HCT116 (cell line): ENCODE data around the gene CDC42BPA. TPM values are rescaled to one million over a fixed set of nuclear protein-coding genes. Genes with fewer than 3 reads are reported as not detected.

Experiments used
- ATAC-seq: fragments of 200-7000 bp; cut with Tn5 transposase; 2 replicates; pipeline ENCODE4 v1.9.1; 2020; ENCODE audit warnings: mild to moderate bottlenecking, moderate library complexity
- BruUV-seq: library from RNA; stranded (reverse); fragments of 400-500 nt; replicated peaks from 2 replicates; lab custom pipeline; 2021; lab: Mats Ljungman, UMichigan
- CTCF ChIA-PET: fragments of 300-600 bp; sonication (Branson Sonifier 250); formaldehyde crosslinking; loops from one replicate; lab custom pipeline; 2021; ENCODE audit warnings: antibody characterized with exemption; lab: Charles Lee
- POLR2A ChIA-PET: fragments of 300-600, 350-600 bp; sonication (Branson Sonifier 250); formaldehyde crosslinking; loops from one replicate; lab custom pipeline; 2021; ENCODE audit warnings: antibody characterized with exemption; lab: Charles Lee
- RAD21 ChIA-PET, 2 experiments: fragments of 300-600 bp; sonication (Branson Sonifier 250); formaldehyde crosslinking; loops; one replicate each; lab custom pipeline; 2023; ENCODE audit warnings: low total read pairs in 2 of 2; ENCODE audit not compliant: uncharacterized antibody in 2 of 2, unreplicated experiment in 2 of 2, low non-redundant PET in 1 of 2; lab: Charles Lee
- DNase-seq: peaks from one replicate; pipeline ENCODE4 v3.0.0-alpha.2; 2010; ENCODE audit warnings: low read depth, low spot score
- H2AFZ ChIP-seq: fragments of 200-600 bp; shearing (Covaris generic), sonication (generic); 2 replicates; pipeline ENCODE4 v1.6.1; 2017; ENCODE audit warnings: low read depth, mixed run types, mixed read lengths, antibody characterized with exemption, low read length; ENCODE audit not compliant: poor library complexity, severe bottlenecking
- H3K27ac ChIP-seq: 2 replicates; pipeline ENCODE4 v1.5.1; 2012; ENCODE audit warnings: low read depth, low read length
- H3K27me3 ChIP-seq: fragments of 200-600 bp; sonication (generic); 2 replicates; pipeline ENCODE4 v1.6.1; 2016; ENCODE audit warnings: mixed run types, low read length, mixed read lengths; ENCODE audit not compliant: insufficient read depth
- H3K36me3 ChIP-seq, 2 experiments: fragments of 200-500 bp in 1 of 2; fragments of 200-600 bp in 1 of 2; sonication (Bioruptor generic) in 1 of 2; sonication (generic) in 1 of 2; 2 replicates each; pipeline versions ENCODE4 v1.5.1 to v1.6.1; 2014 to 2016; ENCODE audit warnings: low read length in 2 of 2, inconsistent platforms in 1 of 2, mixed read lengths in 1 of 2, mixed run types in 1 of 2; ENCODE audit not compliant: insufficient read depth in 2 of 2, control insufficient read depth in 1 of 2
- H3K4me1 ChIP-seq, 2 experiments: fragments of 200-600 bp in 1 of 2; sonication (generic) in 1 of 2; 2 replicates each; pipeline versions ENCODE4 v1.5.1 to v1.6.1; 2012 to 2017; ENCODE audit warnings: low read length in 2 of 2, inconsistent platforms in 1 of 2, mild to moderate bottlenecking in 1 of 2, mixed read lengths in 1 of 2, mixed run types in 1 of 2, moderate library complexity in 1 of 2; ENCODE audit not compliant: insufficient read depth in 2 of 2, control insufficient read depth in 1 of 2
- H3K4me2 ChIP-seq: fragments of 200-600 bp; sonication (generic); 2 replicates; pipeline ENCODE4 v1.6.1; 2017; ENCODE audit warnings: mixed run types, low read length, mixed read lengths
- H3K4me3 ChIP-seq, 2 experiments: fragments of 200-600 bp in 1 of 2; sonication (generic) in 1 of 2; replicated peaks in 1 of 2; 2 replicates each; pipeline ENCODE4 v1.5.1; 2011 to 2016; ENCODE audit warnings: low read length in 2 of 2, control low read depth in 1 of 2, low read depth in 1 of 2, mild to moderate bottlenecking in 1 of 2, mixed read lengths in 1 of 2, mixed run types in 1 of 2
- H3K79me2 ChIP-seq: fragments of 200-600 bp; sonication (generic); 2 replicates; pipeline ENCODE4 v1.6.1; 2017; ENCODE audit warnings: mild to moderate bottlenecking, mixed run types, low read length, moderate library complexity, mixed read lengths; ENCODE audit not compliant: insufficient read depth
- H3K9ac ChIP-seq: fragments of 200-600 bp; sonication (generic); 2 replicates; pipeline ENCODE4 v1.6.1; 2016; ENCODE audit warnings: low read length, mixed read lengths
- H3K9me2 ChIP-seq: fragments of 200-600 bp; sonication (generic), shearing (Covaris generic); 2 replicates; pipeline ENCODE4 v1.6.1; 2017; ENCODE audit warnings: mixed run types, mild to moderate bottlenecking, moderate library complexity; ENCODE audit not compliant: insufficient read depth
- H3K9me3 ChIP-seq, 2 experiments: fragments of 200-500 bp in 1 of 2; fragments of 200-600 bp in 1 of 2; sonication (Bioruptor generic) in 1 of 2; sonication (generic) in 1 of 2; 2 replicates each; pipeline ENCODE4 v1.6.1; 2014 to 2017; ENCODE audit warnings: low read length in 2 of 2, mixed read lengths in 2 of 2, inconsistent platforms in 1 of 2, low read depth in 1 of 2, mild to moderate bottlenecking in 1 of 2, mixed run types in 1 of 2, moderate library complexity in 1 of 2; ENCODE audit not compliant: control insufficient read depth in 1 of 2, insufficient read depth in 1 of 2
- H4K20me1 ChIP-seq: fragments of 200-600 bp; sonication (generic), shearing (Covaris generic); 2 replicates; pipeline ENCODE4 v1.6.1; 2017; ENCODE audit warnings: mixed run types, mild to moderate bottlenecking, moderate library complexity; ENCODE audit not compliant: insufficient read depth
- ATF3 ChIP-seq: IDR thresholded peaks from 2 replicates; pipeline ENCODE4 v1.6.1; 2012
- CTCF ChIP-seq, 3 experiments: fragments of 200-600 bp in 1 of 3; sonication (generic) in 1 of 3; IDR thresholded peaks in 2 of 3; conservative IDR thresholded peaks in 1 of 3; 2 replicates each; pipeline ENCODE4 v1.5.1; 2012 to 2017; ENCODE audit warnings: low read depth in 2 of 3, low read length in 2 of 3, antibody characterized with exemption in 1 of 3, borderline replicate concordance in 1 of 3, control low read depth in 1 of 3, mild to moderate bottlenecking in 1 of 3, mixed read lengths in 1 of 3, mixed run types in 1 of 3, moderate library complexity in 1 of 3; ENCODE audit not compliant: insufficient read depth in 1 of 3
- EGR1 ChIP-seq: IDR thresholded peaks from 2 replicates; pipeline ENCODE4 v1.6.1; 2012; ENCODE audit warnings: low read depth
- ELF1 ChIP-seq: IDR thresholded peaks from 2 replicates; pipeline ENCODE4 v1.6.1; 2012; ENCODE audit warnings: low read depth, borderline replicate concordance
- EZH2 ChIP-seq: fragments of 200-600 bp; sonication (generic); IDR thresholded peaks from 2 replicates; pipeline ENCODE4 v1.6.1; 2017; ENCODE audit warnings: antibody characterized with exemption, mixed run types
- SP1 ChIP-seq: IDR thresholded peaks from 2 replicates; pipeline ENCODE4 v1.6.1; 2012; ENCODE audit warnings: low read depth
- SRF ChIP-seq: IDR thresholded peaks from 2 replicates; pipeline ENCODE4 v1.6.1; 2012; ENCODE audit warnings: low read depth
- intact Hi-C: fragments of 100-400 bp; cut with micrococcal nuclease; formaldehyde crosslinking; loops from 2 replicates; pipeline ENCODE4 v1.10.0; 2022
- total RNA-seq: library from RNA; stranded (reverse); gene quantifications from one replicate; pipeline ENCODE4 v1.2.1, GENCODE V29; 2021; ENCODE audit not compliant: unreplicated experiment

The CDC42BPA gene
- total RNA-seq, 1 experiment from 2014 or later = 44.0 TPM

- ATAC-seq (peak; percentile 10; the same call in 1 of the 2 replicates), DNase-seq (no peak)
- H3K9me3 ChIP-seq = no peaks in the 10 kb centered on the region
- H3K36me3 ChIP-seq = no peaks in the 10 kb centered on the region
- H3K4me2 ChIP-seq = no peak overlapping the region
- H3K9ac ChIP-seq = no peak overlapping the region
- no peaks in the 10 kb centered on the region for H3K9me2 ChIP-seq
- ChIA-PET CTCF (no interaction called here), POLR2A (interaction anchor here (0.7 kb wide), 1 partner anchor 15 kb away, joined by 3 read pairs; no protein-coding TSS in a partner anchor), RAD21 (no interaction called here)
- H3K4me3 ChIP-seq = no peak overlapping the region
- H3K27me3 ChIP-seq = no peaks in the 10 kb centered on the region
- H3K27ac ChIP-seq = no peak overlapping the region
- H3K4me1 ChIP-seq = no peaks in the 10 kb centered on the region
- H2AFZ ChIP-seq = no peak overlapping the region
- no peaks in the 10 kb centered on the region for H4K20me1 ChIP-seq
- intact Hi-C loops = no loop called here
- BruUV-seq = no TSS peak
- H3K79me2 ChIP-seq = no peaks in the 10 kb centered on the region
- no peak for TF ChIP-seq EZH2
- no peak for TF ChIP-seq EGR1
- TF ChIP-seq ATF3 = no peak
- TF ChIP-seq CTCF (IDR thresholded peaks at IDR 0.05 in 2 of 3, conservative IDR thresholded peaks at IDR 0.05 in 1 of 3; ENCODE audit: borderline replicate concordance in 1 of 3, insufficient read depth in 1 of 3, low read depth in 2 of 3, low read length in 2 of 3) = no peak
- TF ChIP-seq SP1 = no peak
Observed at GRCh38 chr1:226983992-226984364, 334.3 kb downstream of the CDC42BPA start.

GRCh38 chr1:226983247-226983991 is 334.9 kb downstream of the CDC42BPA start:
- TF ChIP-seq SRF (no peak), ELF1 (no peak)
- BruUV-seq = no TSS peak
- Histone ChIP-seq H3K4me2 (no peak overlapping the region), H3K9ac (no peak overlapping the region), H3K4me1 (no peaks in the 10 kb centered on the region), H3K27me3 (no peaks in the 10 kb centered on the region), H3K79me2 (no peaks in the 10 kb centered on the region), H2AFZ (no peak overlapping the region), H3K9me2 (no peaks in the 10 kb centered on the region), H3K4me3 (no peak overlapping the region), H4K20me1 (no peaks in the 10 kb centered on the region), H3K27ac (no peak overlapping the region), H3K9me3 (no peaks in the 10 kb centered on the region), H3K36me3 (no peaks in the 10 kb centered on the region)
- intact Hi-C loops = no loop called here
- ChIA-PET CTCF (no interaction called here), POLR2A (interaction anchor here (0.7 kb wide), 1 partner anchor 14 kb away, joined by 3 read pairs; no protein-coding TSS in a partner anchor), RAD21 (no interaction called here)
- ATAC-seq (no peak), DNase-seq (no peak)
